Measurements from ENCODE around the gene CDC42SE1. TPM values are rescaled to one million over a fixed set of nuclear protein-coding genes. Genes with fewer than 3 reads are reported as not detected.

Gene CDC42SE1
- total RNA-seq, 3 donors from 2014 or later, result 69.2 to 78.5 (median 73.5) TPM

GRCh38 chr1:151043163-151043562, 16.3 kb downstream of the CDC42SE1 start:
- DNase-seq (no peak), ATAC-seq (no peak)
- Histone ChIP-seq H3K36me3 (ENCODE audit: low read depth) (no peaks in the 10 kb centered on the region), H3K9me3 (no peaks in the 10 kb centered on the region), H3K4me1 (ENCODE audit: low read depth) (peaks cover 6% of the 10 kb centered on the region), H3K4me3 (no peak overlapping the region)
- no peak for TF ChIP-seq CTCF (IDR thresholded peaks at IDR 0.05)
- intact Hi-C loops (cut with DNase I, micrococcal nuclease), result no loop called here

GRCh38 chr1:151039521-151039920, 19.9 kb downstream of the CDC42SE1 start:
- no peak for DNase-seq
- Histone ChIP-seq H3K9me3 (no peaks in the 10 kb centered on the region), H3K4me3 (no peak overlapping the region), H3K4me1 (ENCODE audit: low read depth) (no peaks in the 10 kb centered on the region), H3K36me3 (ENCODE audit: low read depth) (no peaks in the 10 kb centered on the region)
- intact Hi-C loops (cut with DNase I, micrococcal nuclease), result loop anchor here in 1 of 2 donors (5.0 kb wide), 1 partner anchor 43 kb away; no protein-coding TSS in a partner anchor
- no peak for TF ChIP-seq CTCF (IDR thresholded peaks at IDR 0.05)
- ATAC-seq, result no peak

- H3K4me1 ChIP-seq (ENCODE audit: low read depth), result no peaks in the 10 kb centered on the region
- ATAC-seq (no peak), DNase-seq (no peak)
- no peaks in the 10 kb centered on the region for H3K9me3 ChIP-seq
- intact Hi-C loops (cut with DNase I, micrococcal nuclease), result loop anchor here in 1 of 2 donors (5.0 kb wide), 1 partner anchor 45 kb away; no protein-coding TSS in a partner anchor
- H3K36me3 ChIP-seq (ENCODE audit: low read depth), result peaks cover 4% of the 10 kb centered on the region
- H3K4me3 ChIP-seq, result no peak overlapping the region
- no peak for TF ChIP-seq CTCF (IDR thresholded peaks at IDR 0.05)
These were observed 22.4 kb downstream of the CDC42SE1 start for GRCh38 chr1:151037032-151037431.

- TF ChIP-seq CTCF (IDR thresholded peaks at IDR 0.05), result no peak
- Histone ChIP-seq H3K36me3 (ENCODE audit: low read depth) (peaks cover 4% of the 10 kb centered on the region), H3K4me1 (ENCODE audit: low read depth) (no peaks in the 10 kb centered on the region), H3K4me3 (no peak within 1 kb of the TSS), H3K9me3 (no peaks in the 10 kb centered on the region)
- no peak for DNase-seq
- no peak for ATAC-seq
- intact Hi-C loops (cut with DNase I, micrococcal nuclease), result loop anchor here in 1 of 2 donors (5.0 kb wide), 1 partner anchor 46 kb away; no protein-coding TSS in a partner anchor
These were observed 23.1 kb downstream of the CDC42SE1 start, which contains the start of gene BNIPL for GRCh38 chr1:151036356-151036755. BNIPL (plus strand) TSS chr1:151036586; CDS start chr1:151036726, 140 bp downstream.

GRCh38 chr1:151035167-151035566, 24.3 kb downstream of the CDC42SE1 start:
- TF ChIP-seq CTCF (IDR thresholded peaks at IDR 0.05), result no peak
- ATAC-seq, result no peak
- peaks cover 4% of the 10 kb centered on the region for H3K36me3 ChIP-seq (ENCODE audit: low read depth)

GRCh38 chr1:151032164-151032563, 27.3 kb downstream of the CDC42SE1 start:
- DNase-seq, result no peak
- intact Hi-C loops (cut with DNase I, micrococcal nuclease), result no loop called here
- Histone ChIP-seq H3K9me3 (no peaks in the 10 kb centered on the region), H3K4me1 (ENCODE audit: low read depth) (no peaks in the 10 kb centered on the region), H3K36me3 (ENCODE audit: low read depth) (peaks cover 4% of the 10 kb centered on the region), H3K4me3 (no peak overlapping the region)
- TF ChIP-seq CTCF (IDR thresholded peaks at IDR 0.05), result no peak
- ATAC-seq, result no peak

More at GRCh38 chr1:151035167-151035566, 24.3 kb downstream of the CDC42SE1 start:
- no peak overlapping the region for H3K4me3 ChIP-seq
- H3K9me3 ChIP-seq, result no peaks in the 10 kb centered on the region
- H3K4me1 ChIP-seq (ENCODE audit: low read depth), result no peaks in the 10 kb centered on the region
- intact Hi-C loops (cut with DNase I, micrococcal nuclease), result loop anchor here in 1 of 2 donors (5.0 kb wide), 1 partner anchor 47 kb away; no protein-coding TSS in a partner anchor
- DNase-seq, result no peak
